Endothelial cell of umbilical vein (primary cell): Measurements from ENCODE around the gene SQSTM1.

Experiments
- EZH2 ChIP-seq: IDR thresholded peaks from 2 replicates; pipeline ENCODE4 v1.6.1; 2012; ENCODE audit warnings: borderline replicate concordance, low read depth, mild to moderate bottlenecking, moderate library complexity, low read length, inconsistent platforms; ENCODE audit not compliant: severe bottlenecking
- FOS ChIP-seq: IDR thresholded peaks from 2 replicates; pipeline ENCODE4 v1.6.1; 2011; ENCODE audit warnings: mild to moderate bottlenecking, low read length, moderate library complexity, borderline replicate concordance; ENCODE audit not compliant: insufficient read depth
- JUN ChIP-seq: IDR thresholded peaks from 2 replicates; pipeline ENCODE4 v1.6.1; 2011; ENCODE audit warnings: borderline replicate concordance, low read depth; ENCODE audit not compliant: insufficient read length, insufficient read depth
- MAX ChIP-seq: IDR thresholded peaks from 2 replicates; pipeline ENCODE4 v1.6.1; 2011; ENCODE audit not compliant: insufficient read depth, insufficient read length
- MYC ChIP-seq: IDR thresholded peaks from one replicate; pipeline ENCODE4 v1.6.1; 2011; ENCODE audit warnings: mild to moderate bottlenecking, low read depth, low read length
- POLR2A ChIP-seq: IDR thresholded peaks from 2 replicates; pipeline ENCODE4 v1.6.1; 2012; ENCODE audit warnings: low read depth, mild to moderate bottlenecking, control low read depth, low read length
- POLR2AphosphoS5 ChIP-seq: IDR thresholded peaks from 2 replicates; pipeline ENCODE4 v1.6.1; 2012; ENCODE audit warnings: low read depth, mild to moderate bottlenecking, control low read depth, low read length, moderate library complexity; ENCODE audit not compliant: insufficient read depth
- TF ChIP-seq, protein P1 (sequence below), 2 donors: IDR thresholded peaks; 1 replicate in 1 of 2; 2 replicates in 1 of 2; pipeline ENCODE4 v1.5.1; 2011; ENCODE audit warnings: low read length in 2 of 2, mild to moderate bottlenecking in 2 of 2, moderate library complexity in 2 of 2, control low read depth in 1 of 2, inconsistent platforms in 1 of 2, low read depth in 1 of 2; ENCODE audit not compliant: insufficient read depth in 1 of 2; ENCODE audit errors: extremely low read depth in 1 of 2

GRCh38 chr5:179864686-179865085 lies 44.0 kb downstream of the SQSTM1 start:
- TF ChIP-seq MYC, result no peak
- TF ChIP-seq, protein P1, sequence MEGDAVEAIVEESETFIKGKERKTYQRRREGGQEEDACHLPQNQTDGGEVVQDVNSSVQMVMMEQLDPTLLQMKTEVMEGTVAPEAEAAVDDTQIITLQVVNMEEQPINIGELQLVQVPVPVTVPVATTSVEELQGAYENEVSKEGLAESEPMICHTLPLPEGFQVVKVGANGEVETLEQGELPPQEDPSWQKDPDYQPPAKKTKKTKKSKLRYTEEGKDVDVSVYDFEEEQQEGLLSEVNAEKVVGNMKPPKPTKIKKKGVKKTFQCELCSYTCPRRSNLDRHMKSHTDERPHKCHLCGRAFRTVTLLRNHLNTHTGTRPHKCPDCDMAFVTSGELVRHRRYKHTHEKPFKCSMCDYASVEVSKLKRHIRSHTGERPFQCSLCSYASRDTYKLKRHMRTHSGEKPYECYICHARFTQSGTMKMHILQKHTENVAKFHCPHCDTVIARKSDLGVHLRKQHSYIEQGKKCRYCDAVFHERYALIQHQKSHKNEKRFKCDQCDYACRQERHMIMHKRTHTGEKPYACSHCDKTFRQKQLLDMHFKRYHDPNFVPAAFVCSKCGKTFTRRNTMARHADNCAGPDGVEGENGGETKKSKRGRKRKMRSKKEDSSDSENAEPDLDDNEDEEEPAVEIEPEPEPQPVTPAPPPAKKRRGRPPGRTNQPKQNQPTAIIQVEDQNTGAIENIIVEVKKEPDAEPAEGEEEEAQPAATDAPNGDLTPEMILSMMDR (IDR thresholded peaks at IDR 0.05; ENCODE audit: extremely low read depth in 1 of 2, insufficient read depth in 1 of 2, low read depth in 1 of 2, low read length in 2 of 2), result no peak
- TF ChIP-seq JUN, result no peak
- TF ChIP-seq POLR2A, result no peak
- no peak for TF ChIP-seq EZH2
- no peak for TF ChIP-seq POLR2AphosphoS5
- TF ChIP-seq FOS, result no peak
- no peak for TF ChIP-seq MAX
